GM12874 (cell line): Measurements from ENCODE around the gene PTPN2.

Source experiments
- CTCF ChIP-seq: IDR thresholded peaks from 2 replicates; pipeline ENCODE4 v1.5.1; 2011; ENCODE audit warnings: low read depth, mild to moderate bottlenecking, control low read depth, low read length, moderate library complexity; ENCODE audit not compliant: insufficient read depth

The PTPN2 gene

GRCh38 chr18:12839526-12840196, 44.4 kb downstream of the PTPN2 start:
- no peak for TF ChIP-seq CTCF

- no peak for TF ChIP-seq CTCF
Measured at GRCh38 chr18:12839057-12839525, 44.9 kb downstream of the PTPN2 start.

- no peak for TF ChIP-seq CTCF
Measured at GRCh38 chr18:12838178-12838634, 45.8 kb downstream of the PTPN2 start.

- TF ChIP-seq CTCF, result no peak
Measured at GRCh38 chr18:12837747-12838146, 46.3 kb downstream of the PTPN2 start.

GRCh38 chr18:12836551-12836950, 47.5 kb downstream of the PTPN2 start:
- no peak for TF ChIP-seq CTCF

GRCh38 chr18:12828116-12829051, 55.7 kb downstream of the PTPN2 start:
- TF ChIP-seq CTCF, result no peak

- no peak for TF ChIP-seq CTCF
Measured at GRCh38 chr18:12827588-12827987, 56.4 kb downstream of the PTPN2 start.
